ENCODE results near the gene DMRT1. TPM values are rescaled to one million over a fixed set of nuclear protein-coding genes. Genes with fewer than 3 reads are reported as not detected.

Gene DMRT1
- total RNA-seq: not detected

- DNase-seq: no peak
Observed at GRCh38 chr9:841371-842209, at the start of gene DMRT1. Gene DMRT1, plus strand, starts transcription at chr9:841697. Its CDS starts 142 bp downstream, at chr9:841839.

GRCh38 chr9:792331-793260, 48.9 kb upstream of the DMRT1 start:
- no peak for DNase-seq

- no peak for DNase-seq
Observed at GRCh38 chr9:794386-794785, 47.1 kb upstream of the DMRT1 start.

- no peak for DNase-seq
Observed at GRCh38 chr9:795869-796268, 45.6 kb upstream of the DMRT1 start.

GRCh38 chr9:800591-801150, 40.8 kb upstream of the DMRT1 start:
- DNase-seq: no peak

GRCh38 chr9:801399-802071, 40.0 kb upstream of the DMRT1 start:
- no peak for DNase-seq

GRCh38 chr9:804026-804425, 37.5 kb upstream of the DMRT1 start:
- no peak for DNase-seq

GRCh38 chr9:805151-805550, 36.3 kb upstream of the DMRT1 start:
- DNase-seq: no peak

- no peak for DNase-seq
Observed at GRCh38 chr9:806285-807156, 35.0 kb upstream of the DMRT1 start.

GRCh38 chr9:811106-811531, 30.4 kb upstream of the DMRT1 start:
- no peak for DNase-seq

GRCh38 chr9:818958-819357, 22.5 kb upstream of the DMRT1 start:
- no peak for DNase-seq

GRCh38 chr9:826500-827280, 14.8 kb upstream of the DMRT1 start:
- no peak for DNase-seq

GRCh38 chr9:840343-840742, 1.2 kb upstream of the DMRT1 start:
- no peak for DNase-seq

GRCh38 chr9:842635-843426, 1.3 kb downstream of the DMRT1 start:
- DNase-seq: no peak

GRCh38 chr9:843427-843785, 1.9 kb downstream of the DMRT1 start:
- DNase-seq: no peak

- no peak for DNase-seq
Observed at GRCh38 chr9:846852-847251, 5.4 kb downstream of the DMRT1 start.

GRCh38 chr9:847505-847904, 6.0 kb downstream of the DMRT1 start:
- DNase-seq: no peak

GRCh38 chr9:849431-849830, 7.9 kb downstream of the DMRT1 start:
- no peak for DNase-seq

- no peak for DNase-seq
Observed at GRCh38 chr9:852539-852938, 11.0 kb downstream of the DMRT1 start.

- DNase-seq: no peak
Observed at GRCh38 chr9:859251-859650, 17.8 kb downstream of the DMRT1 start.
